ENCODE results near the gene FBRSL1. TPM values are rescaled to one million over a fixed set of nuclear protein-coding genes. Genes with fewer than 3 reads are reported as not detected.
A peak's percentile ranks its signal among the peaks of the same experiment; 100 is the strongest.

FBRSL1 gene
- total and polyA plus RNA-seq, 4 donors: 2.5 to 35.5 (median 5.6) TPM

GRCh38 chr12:132558042-132558856 lies 68.3 kb downstream of the FBRSL1 start:
- peaks cover 10 to 18% (median 14%) of the 10 kb centered on the region in 4 donors for H3K4me1 ChIP-seq (ENCODE audit: control insufficient read depth in 4 of 4, insufficient read depth in 4 of 4, low read length in 3 of 4)

GRCh38 chr12:132558861-132559623 lies 69.1 kb downstream of the FBRSL1 start:
- 72% methylated on average over 45 of the region's 45 CpGs for WGBS
- no peaks in the 10 kb centered on the region for H3K27me3 ChIP-seq (ENCODE audit: control insufficient read depth in 4 of 4, insufficient read depth in 4 of 4, low read length in 3 of 4)
- TF ChIP-seq JUND (IDR thresholded peaks at IDR 0.05) (no peak), REST (IDR thresholded peaks at IDR 0.05) (no peak), SP1 (IDR thresholded peaks at IDR 0.05) (no peak), ZBTB33 (IDR thresholded peaks at IDR 0.05) (no peak)
- peak overlapping the region in 2 of 3 donors; percentile 54 to 69 for H3K4me3 ChIP-seq (ENCODE audit: low read depth in 1 of 3, low read length in 3 of 3)
- no peaks in the 10 kb centered on the region for H3K36me3 ChIP-seq (ENCODE audit: control insufficient read depth in 4 of 4, insufficient read depth in 3 of 4, low read depth in 1 of 4, low read length in 3 of 4)
- H3K4me1 ChIP-seq (ENCODE audit: control insufficient read depth in 4 of 4, insufficient read depth in 4 of 4, low read length in 3 of 4): peaks cover 10 to 18% (median 14%) of the 10 kb centered on the region in 4 donors
- no peak for DNase-seq (ENCODE audit: low spot score)
- H3K9me3 ChIP-seq (ENCODE audit: control insufficient read depth in 4 of 4, low read length in 3 of 4): no peaks in the 10 kb centered on the region
- no peak overlapping the region for H3K27ac ChIP-seq (ENCODE audit: low read depth in 1 of 2, low read length in 2 of 2)
- H3K9ac ChIP-seq (ENCODE audit: low read depth in 1 of 2, low read length in 2 of 2): no peak overlapping the region

More at GRCh38 chr12:132558042-132558856, 68.3 kb downstream of the FBRSL1 start:
- Histone ChIP-seq H3K9ac (ENCODE audit: low read depth in 1 of 2, low read length in 2 of 2) (no peak overlapping the region), H3K4me3 (ENCODE audit: low read depth in 1 of 3, low read length in 3 of 3) (no peak overlapping the region), H3K9me3 (ENCODE audit: control insufficient read depth in 4 of 4, low read length in 3 of 4) (no peaks in the 10 kb centered on the region), H3K27me3 (ENCODE audit: control insufficient read depth in 4 of 4, insufficient read depth in 4 of 4, low read length in 3 of 4) (no peaks in the 10 kb centered on the region), H3K36me3 (ENCODE audit: control insufficient read depth in 4 of 4, insufficient read depth in 3 of 4, low read depth in 1 of 4, low read length in 3 of 4) (no peaks in the 10 kb centered on the region), H3K27ac (ENCODE audit: low read depth in 1 of 2, low read length in 2 of 2) (no peak overlapping the region)
- no peak for DNase-seq (ENCODE audit: low spot score)
- WGBS: 86% methylated on average over 35 of the region's 35 CpGs
- no peak for TF ChIP-seq FOXA2 (IDR thresholded peaks at IDR 0.05)
- TF ChIP-seq NR2F2 (IDR thresholded peaks at IDR 0.05): no peak
- no peak for TF ChIP-seq ATF3 (IDR thresholded peaks at IDR 0.05)
- TF ChIP-seq HNF4G (IDR thresholded peaks at IDR 0.05): no peak
- TF ChIP-seq CTCF (IDR thresholded peaks at IDR 0.05; ENCODE audit: low read depth, low read length, missing input control): no peak
- no peak for TF ChIP-seq MAX (IDR thresholded peaks at IDR 0.05)
- no peak for TF ChIP-seq HNF4A (conservative IDR thresholded peaks at IDR 0.05)
- TF ChIP-seq YY1 (IDR thresholded peaks at IDR 0.05): no peak
- no peak for TF ChIP-seq RAD21 (IDR thresholded peaks at IDR 0.05)
- no peak for TF ChIP-seq RXRA (IDR thresholded peaks at IDR 0.05)

Measured in liver (tissue), 9 donors.